ENCODE measurements around the gene RAPGEF5. TPM values are rescaled to one million over a fixed set of nuclear protein-coding genes. Genes with fewer than 3 reads are reported as not detected.

RAPGEF5 gene
- total RNA-seq, 1 donor from 2014 or later: 139 TPM

DNA sequence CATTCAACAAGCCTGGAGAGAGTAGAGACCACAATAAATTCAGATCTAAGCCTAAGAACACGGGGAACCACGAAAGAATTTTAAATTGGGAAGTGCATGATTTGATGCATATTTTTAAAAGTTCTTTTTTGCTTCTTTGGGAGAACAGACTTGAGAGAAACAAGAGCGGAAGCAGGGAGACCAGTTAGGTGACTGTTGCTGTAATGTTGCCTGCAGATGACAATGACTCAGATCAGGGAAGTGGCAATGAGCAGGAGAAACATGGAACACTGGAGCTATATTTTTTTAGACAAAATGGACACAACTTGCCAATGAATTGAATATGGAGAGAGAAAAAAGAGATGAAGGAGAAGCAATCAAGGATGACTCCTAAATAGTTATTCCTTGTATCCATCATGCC is 125.1 kb downstream of the RAPGEF5 start:
- no peak overlapping the region for H3K4me3 ChIP-seq
- no peaks in the 10 kb centered on the region for H3K27me3 ChIP-seq
- intact Hi-C loops (cut with DNase I): no loop called here
- no peaks in the 10 kb centered on the region for H3K4me1 ChIP-seq
- DNase-seq (no peak), ATAC-seq (no peak)
- H3K36me3 ChIP-seq: no peaks in the 10 kb centered on the region
- no peaks in the 10 kb centered on the region for H3K9me3 ChIP-seq
- TF ChIP-seq, protein P1, sequence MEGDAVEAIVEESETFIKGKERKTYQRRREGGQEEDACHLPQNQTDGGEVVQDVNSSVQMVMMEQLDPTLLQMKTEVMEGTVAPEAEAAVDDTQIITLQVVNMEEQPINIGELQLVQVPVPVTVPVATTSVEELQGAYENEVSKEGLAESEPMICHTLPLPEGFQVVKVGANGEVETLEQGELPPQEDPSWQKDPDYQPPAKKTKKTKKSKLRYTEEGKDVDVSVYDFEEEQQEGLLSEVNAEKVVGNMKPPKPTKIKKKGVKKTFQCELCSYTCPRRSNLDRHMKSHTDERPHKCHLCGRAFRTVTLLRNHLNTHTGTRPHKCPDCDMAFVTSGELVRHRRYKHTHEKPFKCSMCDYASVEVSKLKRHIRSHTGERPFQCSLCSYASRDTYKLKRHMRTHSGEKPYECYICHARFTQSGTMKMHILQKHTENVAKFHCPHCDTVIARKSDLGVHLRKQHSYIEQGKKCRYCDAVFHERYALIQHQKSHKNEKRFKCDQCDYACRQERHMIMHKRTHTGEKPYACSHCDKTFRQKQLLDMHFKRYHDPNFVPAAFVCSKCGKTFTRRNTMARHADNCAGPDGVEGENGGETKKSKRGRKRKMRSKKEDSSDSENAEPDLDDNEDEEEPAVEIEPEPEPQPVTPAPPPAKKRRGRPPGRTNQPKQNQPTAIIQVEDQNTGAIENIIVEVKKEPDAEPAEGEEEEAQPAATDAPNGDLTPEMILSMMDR (IDR thresholded peaks at IDR 0.05): no peak
- no peak overlapping the region for H3K27ac ChIP-seq

DNA sequence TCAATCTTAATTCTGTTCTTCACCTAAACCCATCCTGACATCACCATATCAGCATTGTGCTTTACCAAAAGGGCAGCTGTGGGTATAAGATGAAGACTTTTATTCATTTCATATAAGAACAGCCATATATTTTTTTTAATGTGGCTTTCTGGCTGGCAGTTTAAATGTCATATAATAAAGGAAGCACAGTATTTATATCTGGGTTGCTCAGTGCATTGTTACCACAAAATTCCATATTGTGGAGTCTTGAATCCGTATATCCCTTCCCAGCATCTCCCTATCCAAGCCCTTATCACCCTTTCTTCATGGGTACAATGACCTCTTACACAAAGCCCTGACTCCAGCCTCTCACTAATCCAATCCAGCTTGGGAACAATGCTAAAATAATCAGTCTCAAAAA is 125.8 kb downstream of the RAPGEF5 start:
- no peaks in the 10 kb centered on the region for H3K9me3 ChIP-seq
- no peaks in the 10 kb centered on the region for H3K4me1 ChIP-seq
- ATAC-seq (no peak), DNase-seq (no peak)
- no peaks in the 10 kb centered on the region for H3K36me3 ChIP-seq
- H3K27me3 ChIP-seq: no peaks in the 10 kb centered on the region
- TF ChIP-seq, protein P1 (IDR thresholded peaks at IDR 0.05): no peak
- no peak overlapping the region for H3K27ac ChIP-seq
- H3K4me3 ChIP-seq: no peak overlapping the region
- intact Hi-C loops (cut with DNase I): no loop called here

GRCh38 chr7:22230238-22230637 is 126.7 kb downstream of the RAPGEF5 start:
- no peaks in the 10 kb centered on the region for H3K9me3 ChIP-seq
- no peak for ATAC-seq
- H3K4me3 ChIP-seq: no peak overlapping the region
- no peak for DNase-seq
- no peaks in the 10 kb centered on the region for H3K36me3 ChIP-seq
- no peak overlapping the region for H3K27ac ChIP-seq
- H3K4me1 ChIP-seq: no peaks in the 10 kb centered on the region
- H3K27me3 ChIP-seq: no peaks in the 10 kb centered on the region
- TF ChIP-seq, protein P1 (IDR thresholded peaks at IDR 0.05): no peak
- intact Hi-C loops (cut with DNase I): no loop called here

DNA sequence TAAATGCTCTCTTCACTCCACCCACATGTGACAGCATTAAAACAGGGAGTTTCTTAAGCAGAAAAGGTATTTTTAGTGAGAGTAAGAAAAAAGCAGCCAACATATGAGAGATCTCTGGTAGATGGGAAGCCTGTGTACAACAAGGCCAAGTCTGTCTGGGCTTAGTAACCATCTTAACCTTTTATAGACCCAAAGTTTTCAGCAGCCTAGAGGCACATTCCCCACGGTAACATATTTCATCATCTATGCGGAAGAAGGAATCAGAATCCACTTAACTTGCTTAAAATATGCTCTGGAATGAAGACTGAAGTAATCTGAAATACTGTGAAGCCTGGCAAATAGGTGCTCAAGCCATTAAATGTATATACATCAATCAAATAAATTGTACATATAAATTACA is 127.8 kb downstream of the RAPGEF5 start:
- Histone ChIP-seq H3K4me1 (peaks cover 5% of the 10 kb centered on the region), H3K27ac (no peak overlapping the region), H3K27me3 (no peaks in the 10 kb centered on the region), H3K36me3 (no peaks in the 10 kb centered on the region), H3K9me3 (no peaks in the 10 kb centered on the region), H3K4me3 (no peak overlapping the region)
- ATAC-seq (no peak), DNase-seq (no peak)
- intact Hi-C loops (cut with DNase I): no loop called here
- TF ChIP-seq, protein P1 (IDR thresholded peaks at IDR 0.05): no peak

DNA sequence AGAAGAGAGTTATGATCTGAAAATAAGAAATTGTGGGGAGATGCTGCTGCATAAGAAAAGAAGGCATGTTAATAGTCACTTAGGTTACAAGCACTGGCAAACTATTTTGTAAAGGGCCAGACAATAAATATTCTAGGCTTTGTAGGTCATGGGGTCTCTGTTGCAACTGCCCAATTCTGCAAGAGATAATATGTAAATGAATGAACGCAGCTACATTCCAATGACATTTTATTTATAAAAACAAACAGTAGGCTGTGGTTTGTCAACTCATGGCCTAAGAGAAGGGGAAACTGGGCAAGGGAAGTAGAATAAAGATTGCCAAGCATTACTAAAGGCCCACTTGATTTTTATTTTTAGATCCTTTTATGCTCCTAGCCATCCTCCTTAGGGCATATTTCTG is 133.1 kb downstream of the RAPGEF5 start:
- Histone ChIP-seq H3K36me3 (no peaks in the 10 kb centered on the region), H3K27ac (no peak overlapping the region), H3K4me3 (no peak overlapping the region), H3K27me3 (no peaks in the 10 kb centered on the region), H3K9me3 (no peaks in the 10 kb centered on the region), H3K4me1 (peaks cover 11% of the 10 kb centered on the region)
- TF ChIP-seq, protein P1 (IDR thresholded peaks at IDR 0.05): no peak
- intact Hi-C loops (cut with DNase I): no loop called here
- no peak for ATAC-seq
- DNase-seq: no peak

GRCh38 chr7:22220941-22221340 is 136.0 kb downstream of the RAPGEF5 start:
- H3K4me1 ChIP-seq: peaks cover 11% of the 10 kb centered on the region
- H3K36me3 ChIP-seq: no peaks in the 10 kb centered on the region
- H3K27ac ChIP-seq: peak overlapping the region; percentile 86
- H3K4me3 ChIP-seq: peak overlapping the region; percentile 51
- no peaks in the 10 kb centered on the region for H3K9me3 ChIP-seq
- DNase-seq (no peak), ATAC-seq (peak; percentile 53)
- intact Hi-C loops (cut with DNase I): no loop called here
- no peaks in the 10 kb centered on the region for H3K27me3 ChIP-seq
- TF ChIP-seq, protein P1 (IDR thresholded peaks at IDR 0.05): peak; percentile 3
